Activated CD8-positive, alpha-beta memory T cell treated with anti-CD3 and anti-CD28 coated beads for 36 hours (primary cell): ENCODE measurements around the gene ATP10A. TPM values are rescaled to one million over a fixed set of nuclear protein-coding genes. Genes with fewer than 3 reads are reported as not detected.

Source experiments
- CTCF ChIA-PET: fragments of 350-600 bp; sonication (Branson Sonifier 250); formaldehyde crosslinking; loops from one replicate; lab custom pipeline; 2021; ENCODE audit warnings: antibody characterized with exemption; lab: Charles Lee
- POLR2A ChIA-PET: fragments of 350-600 bp; sonication (Branson Sonifier 250); formaldehyde crosslinking; loops from one replicate; lab custom pipeline; 2021; ENCODE audit warnings: antibody characterized with exemption; lab: Charles Lee
- total RNA-seq, 2 experiments: library from RNA; stranded (reverse); gene quantifications; one replicate each; pipeline ENCODE4 v1.2.3, GENCODE V29; 2021

Gene ATP10A
- total RNA-seq, 2 experiments from 2014 or later, result 31.8 to 32.9 TPM

DNA sequence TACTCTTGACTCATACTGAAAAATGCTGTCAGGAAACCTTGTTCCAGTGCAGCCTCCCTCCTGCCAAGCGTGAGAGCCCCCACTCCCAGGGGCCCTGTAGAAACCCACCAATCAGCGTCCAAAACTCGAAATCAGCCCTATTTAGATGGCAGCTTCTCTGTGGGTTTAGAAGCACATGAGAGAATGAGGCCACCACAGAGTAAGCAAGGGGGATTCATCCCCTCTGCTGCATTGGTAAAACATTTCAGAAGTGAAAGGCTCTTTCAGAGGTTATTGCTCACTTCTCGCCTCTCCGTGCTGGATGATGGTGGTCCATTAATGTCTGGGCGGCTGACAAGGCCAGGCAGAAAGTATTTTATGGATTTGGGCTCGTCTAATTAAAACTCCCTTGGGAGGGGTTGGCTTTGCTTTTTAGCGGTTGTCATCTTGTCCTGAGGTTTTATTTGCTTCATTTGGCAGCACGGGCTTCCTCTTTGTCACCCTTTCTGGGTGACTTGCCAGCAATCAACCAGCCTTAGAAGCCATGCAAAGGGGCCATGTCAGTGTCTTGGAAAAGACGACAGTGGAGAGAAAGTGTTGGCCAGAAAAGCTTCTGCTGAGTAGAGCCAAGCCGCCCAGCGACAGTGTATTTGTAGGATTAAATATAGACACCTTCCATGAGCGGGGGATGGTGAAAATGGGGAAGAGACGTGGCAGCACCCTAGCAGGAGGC lies 145.5 kb downstream of the ATP10A start:
- POLR2A ChIA-PET, result no interaction called here
- CTCF ChIA-PET, result no interaction called here

DNA sequence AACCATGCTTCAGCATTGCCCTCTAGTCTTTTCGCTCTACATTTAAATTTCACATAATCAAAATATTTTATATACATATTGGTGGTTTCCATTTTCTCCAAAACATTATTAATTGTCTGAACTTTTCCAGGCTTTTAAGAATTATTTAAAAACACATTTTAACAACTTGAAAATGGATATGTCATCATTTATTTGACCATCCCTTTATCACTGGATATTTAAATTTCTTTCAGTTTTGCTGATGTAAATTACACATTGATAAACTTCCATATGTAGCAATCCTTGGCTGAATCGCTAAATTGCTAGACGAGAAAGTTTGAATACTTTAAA lies 146.0 kb downstream of the ATP10A start:
- CTCF ChIA-PET, result no interaction called here
- POLR2A ChIA-PET, result no interaction called here

DNA sequence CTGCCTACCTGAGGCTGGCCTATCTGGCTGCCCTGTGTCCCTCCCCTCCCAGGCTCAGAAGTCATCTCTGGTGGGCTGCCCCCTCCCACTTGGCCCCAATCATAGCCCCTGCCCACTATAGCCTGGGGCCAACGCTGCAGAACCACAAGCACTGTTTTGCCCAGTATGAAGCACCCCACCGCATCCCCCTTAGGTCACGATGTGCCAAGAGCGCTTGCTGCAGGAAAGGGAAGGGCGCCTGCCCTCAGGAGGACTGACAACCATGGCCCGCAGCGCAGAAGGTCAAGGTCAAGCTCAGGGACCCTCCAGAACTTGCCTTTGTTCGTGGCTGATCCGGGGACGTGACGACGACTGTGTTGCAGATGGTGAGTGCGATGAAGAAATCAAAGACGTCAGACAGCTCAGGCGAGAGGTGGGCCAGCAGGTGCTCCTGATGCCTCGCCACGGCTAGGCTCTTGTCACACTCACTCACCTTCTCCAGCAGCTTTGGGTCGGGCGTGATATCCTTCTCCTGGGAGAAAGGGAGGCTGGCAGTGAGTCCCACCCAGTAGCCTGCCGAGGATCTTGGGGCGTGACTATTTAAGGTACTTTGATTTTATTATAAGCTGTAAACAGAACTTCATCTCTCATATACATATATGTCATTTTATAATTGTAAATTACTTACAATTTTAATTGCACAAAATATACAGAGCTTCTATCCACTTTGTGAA lies 146.6 kb downstream of the ATP10A start:
- ChIA-PET CTCF (no interaction called here), POLR2A (no interaction called here)

DNA sequence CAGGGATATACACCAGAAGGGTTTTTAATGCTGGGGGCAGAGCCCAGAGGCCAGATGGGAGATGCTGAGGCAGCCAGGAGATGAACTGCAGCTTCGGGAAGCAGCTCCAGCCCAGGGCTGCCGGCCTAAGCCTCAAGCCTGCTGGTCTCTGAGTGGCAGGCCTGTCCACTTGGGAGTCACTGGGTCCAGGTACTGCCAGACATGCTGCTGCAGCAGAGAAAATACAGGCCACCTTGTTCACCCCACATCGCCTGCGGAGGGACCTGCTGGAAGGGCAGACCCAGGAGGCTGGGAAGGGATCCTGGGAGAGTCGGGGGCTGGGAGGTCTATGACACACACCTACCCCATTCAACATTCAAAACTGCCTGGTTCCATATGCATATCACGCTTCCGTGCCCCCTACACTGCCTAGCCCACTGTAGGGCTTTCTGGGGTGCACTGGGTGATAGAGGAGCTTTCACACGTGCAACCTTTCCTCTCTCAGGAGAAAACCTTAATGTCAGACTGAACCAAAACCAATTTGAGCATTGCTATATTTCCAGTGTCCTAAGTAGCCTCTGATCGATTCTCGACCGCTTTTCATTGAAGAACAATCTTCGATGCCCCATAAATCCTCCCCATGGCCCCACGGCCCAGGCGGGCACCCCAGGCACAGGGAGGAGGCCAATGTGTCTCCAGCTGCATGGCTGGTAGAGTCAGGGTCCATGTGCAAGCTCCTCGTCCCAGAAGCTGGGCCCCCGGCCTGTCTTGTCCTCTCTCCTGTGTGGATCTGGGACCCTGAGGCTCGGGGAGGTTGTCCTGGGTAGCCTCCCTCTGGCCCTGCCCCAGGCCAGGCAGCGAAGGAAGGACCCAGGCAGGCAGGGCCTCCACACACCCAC lies 147.4 kb downstream of the ATP10A start:
- ChIA-PET CTCF (no interaction called here), POLR2A (no interaction called here)

DNA sequence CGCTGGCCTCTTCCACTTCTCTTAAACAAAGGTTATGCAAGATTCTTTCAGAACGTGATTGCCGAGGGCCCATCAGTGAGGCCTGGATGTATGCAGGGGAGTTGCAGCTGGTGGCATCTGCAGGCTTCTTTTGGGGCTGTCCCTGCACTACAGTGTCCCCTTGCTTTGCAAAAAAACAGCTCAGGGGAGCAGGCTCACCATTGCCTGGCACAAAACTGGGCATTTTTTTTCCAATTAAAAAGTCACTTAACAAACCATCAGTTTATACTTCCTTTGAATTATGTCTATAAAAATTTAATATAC lies 148.6 kb downstream of the ATP10A start:
- CTCF ChIA-PET, result interaction anchor here (0.6 kb wide), 1 partner anchor 207 kb away, joined by 3 read pairs; no protein-coding TSS in a partner anchor
- POLR2A ChIA-PET, result no interaction called here

DNA sequence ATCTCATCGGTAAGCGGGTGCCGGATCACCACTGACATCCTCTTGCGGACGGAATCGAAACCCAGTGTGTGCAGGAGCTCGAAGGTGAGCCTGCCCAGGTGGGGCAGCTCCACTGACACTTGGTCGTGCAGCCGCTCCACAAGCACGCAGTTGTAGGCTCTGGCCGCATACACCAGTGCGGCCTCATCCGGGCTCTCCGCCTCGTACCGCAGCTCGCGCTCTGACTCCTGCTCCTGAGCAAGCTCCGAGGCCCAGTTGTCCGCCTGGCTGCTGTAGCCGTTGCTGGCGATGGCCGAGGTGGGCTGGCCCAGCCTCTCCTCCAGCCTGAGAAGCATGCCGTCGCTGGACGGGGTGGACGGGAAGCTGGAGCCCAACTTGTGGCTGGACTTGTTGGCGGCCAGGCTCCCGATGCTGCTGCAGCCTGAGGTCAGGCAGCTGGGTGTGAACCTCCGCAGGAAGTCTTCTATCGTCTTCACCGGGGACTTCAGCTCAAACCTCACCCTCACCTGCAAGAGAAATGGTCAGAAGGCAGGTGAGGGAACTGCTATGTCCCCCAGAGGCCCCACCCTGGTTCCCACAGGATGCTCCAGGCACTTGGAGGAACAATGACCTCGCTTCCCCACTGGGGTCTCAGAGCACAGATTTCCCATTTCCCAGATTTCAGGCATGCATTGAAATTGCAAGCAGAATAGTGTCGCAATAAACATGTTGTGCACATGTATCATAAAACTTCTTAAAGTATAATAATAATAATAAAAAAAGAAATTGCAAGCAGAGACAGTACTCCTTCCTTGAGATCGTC lies 149.2 kb downstream of the ATP10A start:
- ChIA-PET CTCF (no interaction called here), POLR2A (no interaction called here)

DNA sequence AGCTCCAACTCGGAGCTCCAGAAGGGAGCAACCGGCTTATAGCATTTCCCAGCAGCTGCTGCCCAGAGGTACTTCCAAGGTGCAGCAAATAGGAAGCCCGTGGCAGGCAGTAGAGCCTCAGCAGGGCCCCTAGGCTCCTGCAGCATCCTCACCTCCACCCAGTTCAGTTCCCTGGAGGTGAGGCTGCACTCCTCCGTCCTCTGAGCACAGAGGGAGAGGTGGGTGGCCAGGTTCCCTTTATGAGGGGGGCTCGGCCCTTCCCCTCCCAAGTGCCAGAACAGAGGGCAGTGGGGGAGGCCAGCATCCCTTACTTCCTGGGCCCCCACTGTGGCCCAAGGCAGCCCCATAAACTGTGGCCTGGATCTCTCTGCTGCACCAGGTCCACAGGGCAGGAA lies 150.2 kb downstream of the ATP10A start:
- ChIA-PET CTCF (no interaction called here), POLR2A (no interaction called here)

DNA sequence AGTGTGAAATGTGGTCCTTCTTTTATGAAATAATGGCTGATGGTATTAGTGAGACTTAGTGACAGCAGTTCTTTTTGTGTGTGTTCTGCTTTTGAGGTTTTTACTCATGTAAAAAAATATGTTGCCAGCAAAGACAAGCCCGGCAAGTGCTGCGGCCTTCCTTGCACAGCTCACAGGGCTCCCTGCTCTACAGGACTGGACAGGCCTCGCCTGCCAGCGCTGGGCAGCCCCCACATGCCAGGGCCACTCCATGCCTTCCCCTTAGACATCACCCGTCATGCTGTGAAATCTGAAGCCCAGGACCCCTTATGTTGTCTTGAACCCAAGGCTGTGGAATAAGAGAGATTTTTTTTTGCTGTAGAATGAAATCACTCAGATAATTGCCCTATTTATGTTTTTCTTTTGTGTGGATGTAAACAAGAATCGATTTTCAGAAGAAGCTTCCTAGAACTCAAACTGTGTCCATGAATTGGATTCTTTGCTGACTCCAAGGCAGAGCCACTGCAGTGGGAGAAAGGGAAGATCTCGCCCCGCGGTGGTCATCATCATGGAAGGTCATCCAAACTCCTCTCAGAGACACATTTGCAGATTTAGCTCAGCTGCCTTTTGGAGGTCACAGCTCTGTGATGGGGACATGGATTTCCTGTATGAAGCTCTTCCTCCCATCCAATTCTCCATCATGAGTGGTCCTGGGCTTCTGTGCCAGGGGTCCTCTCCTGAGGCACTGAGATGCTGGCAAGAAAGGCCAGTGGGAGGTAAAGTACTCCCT lies 150.8 kb downstream of the ATP10A start:
- ChIA-PET CTCF (no interaction called here), POLR2A (no interaction called here)

DNA sequence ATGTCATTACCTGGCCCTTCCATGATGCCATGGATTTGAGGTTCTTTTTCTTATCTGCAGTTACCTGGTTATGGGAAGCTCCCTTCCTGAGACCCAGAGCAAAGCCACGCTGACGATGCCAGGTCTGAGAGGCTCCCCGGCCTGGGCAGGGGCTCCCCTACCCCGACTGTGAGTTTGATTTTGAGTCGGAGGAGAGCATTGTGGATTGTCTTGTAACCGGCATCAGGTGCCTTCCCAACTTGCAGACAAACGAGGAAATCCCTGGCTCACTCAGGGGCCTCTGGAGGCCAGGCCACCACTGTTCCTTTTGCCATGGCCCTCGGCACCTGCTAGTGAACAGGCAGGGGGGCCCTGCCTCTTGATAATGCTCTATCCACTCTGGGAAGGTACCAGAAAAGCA lies 151.4 kb downstream of the ATP10A start:
- ChIA-PET POLR2A (no interaction called here), CTCF (interaction anchor here (0.7 kb wide), 1 partner anchor 232 kb away, joined by 3 read pairs; no protein-coding TSS in a partner anchor)

DNA sequence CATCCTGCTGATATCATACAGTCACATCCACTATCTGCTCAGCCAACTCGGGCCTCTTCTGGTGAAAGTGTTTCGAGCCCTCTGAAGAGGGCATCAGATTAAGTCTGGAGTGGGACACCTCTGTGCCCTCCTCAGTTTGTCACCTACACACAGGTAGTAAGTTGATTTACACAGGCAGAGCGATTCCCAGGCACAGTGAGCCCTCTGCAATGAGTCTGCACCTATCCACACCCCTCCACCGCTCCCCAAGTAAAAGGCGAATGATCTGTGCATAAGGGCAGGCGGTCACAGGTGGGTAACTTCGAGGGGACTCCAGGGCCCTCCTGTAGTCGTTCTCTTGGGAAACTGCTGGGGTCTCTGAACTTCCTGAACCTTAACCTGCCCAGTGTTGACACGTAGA lies 152.0 kb downstream of the ATP10A start:
- ChIA-PET CTCF (interaction anchor here (0.7 kb wide), 1 partner anchor 233 kb away, joined by 3 read pairs; no protein-coding TSS in a partner anchor), POLR2A (no interaction called here)

DNA sequence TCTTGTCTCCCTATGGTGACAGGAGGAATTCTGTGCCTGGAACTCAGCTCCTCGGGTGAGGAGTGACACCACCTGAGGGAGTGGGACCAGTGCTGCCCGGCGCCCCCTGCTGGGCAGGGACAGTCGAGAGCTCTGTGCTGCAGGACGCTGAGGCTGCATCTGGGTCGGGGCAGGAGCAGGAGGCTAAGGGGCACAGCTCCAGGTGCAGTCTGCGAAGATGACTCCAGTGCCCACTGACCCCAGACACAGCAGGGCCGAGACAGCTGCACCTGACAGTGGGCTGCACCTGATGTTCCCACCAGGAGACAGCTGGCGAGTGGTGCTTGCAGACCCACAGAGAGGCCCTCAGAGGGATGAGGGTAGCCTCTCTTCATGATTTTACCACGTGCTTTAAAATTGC lies 152.9 kb downstream of the ATP10A start:
- ChIA-PET POLR2A (no interaction called here), CTCF (interaction anchor here (0.6 to 1.4 kb wide), 5 partner anchors 10 to 27 kb away, joined by 3 to 4 read pairs (median 3); no protein-coding TSS in a partner anchor)

DNA sequence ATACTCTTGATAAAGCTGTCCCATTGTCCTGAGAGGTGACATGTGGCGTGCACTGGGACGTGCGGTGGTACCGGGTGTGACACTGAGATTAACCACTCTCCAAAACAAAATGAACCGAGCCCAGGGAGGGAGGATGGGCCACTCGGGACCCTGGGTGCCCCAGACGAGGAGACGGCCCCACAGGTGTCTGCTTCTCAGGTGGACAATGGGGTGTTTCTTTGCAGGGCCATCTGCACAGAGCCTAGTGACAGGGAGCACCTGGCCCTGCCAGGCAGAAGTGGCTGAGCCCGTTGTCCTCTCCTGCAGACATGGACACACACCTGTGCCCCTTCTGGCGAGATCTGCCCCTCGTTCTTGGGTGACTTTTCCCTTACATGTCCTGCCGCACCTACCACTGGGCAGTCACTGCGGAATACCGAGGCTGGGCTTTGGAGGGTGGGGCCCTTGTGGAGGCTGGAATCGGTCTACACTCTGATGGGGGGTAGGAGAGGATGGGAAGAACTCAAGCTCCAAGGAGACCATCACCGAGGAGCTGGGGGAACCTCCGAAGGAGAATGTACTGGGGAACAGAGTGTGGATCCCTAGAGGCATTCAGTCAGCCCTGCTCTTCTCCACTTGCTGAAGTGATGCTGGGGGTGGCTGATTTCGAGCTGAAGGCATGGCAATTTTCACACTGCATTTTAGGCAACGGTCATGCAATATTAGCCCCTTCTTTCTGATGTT lies 153.5 kb downstream of the ATP10A start:
- POLR2A ChIA-PET, result no interaction called here
- CTCF ChIA-PET, result interaction anchor here (1.1 to 1.4 kb wide), 4 partner anchors 9 to 28 kb away, joined by 3 to 4 read pairs (median 3); no protein-coding TSS in a partner anchor

DNA sequence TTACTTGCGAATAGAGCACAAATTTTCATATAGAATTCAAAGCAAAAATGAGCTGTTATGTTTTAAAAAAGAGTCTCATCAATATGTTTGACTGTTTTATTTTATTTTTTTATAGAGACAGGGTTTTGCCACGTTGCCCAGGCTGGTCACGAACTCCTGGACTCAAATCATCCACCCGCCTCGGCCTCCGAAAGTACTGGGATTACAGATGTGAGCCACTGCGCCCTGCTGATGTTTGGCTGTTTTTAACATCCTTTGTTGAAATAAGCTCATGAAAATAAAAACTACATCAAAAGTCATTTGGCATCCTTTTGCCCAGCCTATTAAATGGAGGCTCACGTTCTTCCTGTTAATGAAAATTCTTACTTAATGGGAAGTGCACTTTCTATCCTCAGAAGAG lies 154.7 kb downstream of the ATP10A start:
- ChIA-PET CTCF (interaction anchor here (0.8 kb wide), 1 partner anchor 200 kb away, joined by 3 read pairs; no protein-coding TSS in a partner anchor), POLR2A (no interaction called here)

DNA sequence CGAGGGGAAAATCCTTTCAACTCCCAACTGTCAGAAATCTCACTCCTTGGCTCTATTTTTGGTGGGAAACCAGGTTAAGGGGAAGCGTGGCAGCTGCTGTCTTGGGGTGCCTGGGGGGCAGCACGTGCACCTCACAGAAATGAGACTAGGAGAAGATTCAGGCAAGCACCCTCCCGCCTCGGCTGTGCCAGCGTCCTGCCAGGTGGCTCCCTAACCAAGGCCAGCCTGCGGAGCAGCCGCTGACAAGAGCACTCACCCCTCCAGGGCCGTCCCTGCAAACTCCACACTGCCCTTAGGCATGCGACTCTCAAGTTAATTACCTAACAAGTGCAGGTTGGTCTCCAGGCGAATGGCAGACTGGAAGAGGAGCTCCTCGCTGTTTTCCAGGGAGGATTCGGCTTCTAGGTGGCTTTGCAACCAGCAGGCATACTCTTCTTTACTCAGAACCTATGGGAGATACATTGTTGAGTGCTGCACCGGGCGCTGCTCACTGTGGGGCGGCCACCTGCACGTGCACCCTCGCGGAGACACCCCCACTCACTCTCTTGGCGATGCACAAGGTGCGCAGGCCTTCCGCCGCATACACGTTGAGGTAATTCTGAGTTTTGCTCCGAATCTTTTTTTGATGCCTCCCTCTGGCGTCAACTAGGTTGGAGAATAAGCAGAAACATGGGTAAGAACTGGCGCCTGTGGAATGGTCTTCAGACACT lies 155.3 kb downstream of the ATP10A start:
- ChIA-PET POLR2A (no interaction called here), CTCF (no interaction called here)

DNA sequence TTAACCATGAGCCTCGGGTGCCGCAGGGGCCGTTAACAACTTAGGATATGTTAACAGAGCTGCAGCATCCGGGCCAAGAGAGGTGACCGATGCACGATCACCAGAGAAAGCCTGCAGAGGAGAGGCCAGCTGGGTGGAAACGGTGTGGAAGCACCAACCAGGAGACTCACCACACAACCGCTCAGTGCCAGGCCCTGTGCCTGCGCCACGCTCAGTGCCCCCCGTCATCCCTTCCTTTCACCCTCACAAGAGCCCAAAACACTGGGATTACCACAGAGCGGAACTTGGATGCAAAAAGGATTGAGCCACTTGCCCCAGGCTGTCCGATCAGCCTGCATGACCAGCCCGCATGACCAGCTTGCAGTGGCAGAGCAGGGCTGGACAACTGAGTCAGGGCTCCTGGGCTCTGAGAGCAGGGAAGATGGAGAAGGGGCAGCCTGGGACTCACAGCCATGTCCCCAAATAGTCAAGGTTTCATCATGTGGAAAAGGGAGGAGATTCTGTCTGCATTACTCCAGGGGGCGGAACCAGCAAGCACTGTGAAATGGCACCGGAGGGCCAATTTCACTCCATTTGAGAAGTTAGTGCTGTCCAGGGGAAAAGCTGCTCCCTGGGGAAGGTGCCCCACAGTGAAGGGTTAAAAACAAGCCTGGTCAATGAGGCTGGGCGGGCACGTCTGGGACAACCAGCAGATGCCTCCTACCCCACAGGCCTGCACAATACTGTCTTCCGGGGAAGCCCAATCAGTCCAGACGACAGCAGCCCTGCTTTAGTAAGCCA lies 156.8 kb downstream of the ATP10A start:
- CTCF ChIA-PET, result no interaction called here
- POLR2A ChIA-PET, result no interaction called here

DNA sequence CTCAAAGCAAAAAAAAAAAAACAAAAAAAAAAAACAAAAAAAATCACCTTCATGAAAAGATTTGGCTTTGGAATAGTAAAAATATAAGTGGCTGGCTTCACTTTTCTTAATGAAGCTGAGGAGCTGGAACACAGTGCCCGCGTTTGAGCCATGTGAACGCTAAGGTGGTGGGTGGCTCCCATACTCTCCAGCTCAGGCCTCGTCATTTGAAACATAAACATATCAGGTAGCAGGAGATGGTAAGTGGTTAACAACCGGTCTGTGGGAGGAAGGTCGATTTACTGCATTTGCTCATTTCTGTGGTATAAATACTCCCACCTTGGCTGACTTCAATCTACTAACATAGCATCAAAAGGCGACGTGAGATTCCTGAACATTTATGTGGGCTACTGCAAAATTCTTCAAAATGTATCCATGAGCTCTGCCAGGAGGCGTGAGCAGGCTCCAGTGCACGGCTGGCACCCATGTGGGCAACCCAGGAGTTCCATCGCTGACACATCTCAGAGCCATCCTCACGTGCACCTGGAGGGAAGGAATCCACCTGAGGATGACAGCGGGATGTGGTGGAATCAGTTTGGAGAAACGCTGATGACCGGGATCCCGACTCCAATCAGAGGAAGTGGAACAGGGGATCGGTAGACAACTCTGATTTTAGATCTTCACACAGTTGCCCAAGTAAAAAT lies 157.6 kb downstream of the ATP10A start:
- ChIA-PET POLR2A (no interaction called here), CTCF (interaction anchor here (0.6 kb wide), 1 partner anchor 197 kb away, joined by 3 read pairs; no protein-coding TSS in a partner anchor)
